Parathyroid adenoma (tissue), 2 donors: ENCODE measurements around the gene ABCC3.

ENCODE experiments used
- H2AFZ ChIP-seq: fragments of 300-600 bp; sonication (generic); one replicate; pipeline ENCODE4 v1.7.0; 2017; ENCODE audit warnings: antibody characterized with exemption, mild to moderate bottlenecking
- H3K27ac ChIP-seq: fragments of 300-600 bp; sonication (generic); one replicate; pipeline ENCODE4 v1.7.0; 2017
- H3K27me3 ChIP-seq: fragments of 300-600 bp; sonication (generic); one replicate; pipeline ENCODE4 v1.7.0; 2017; ENCODE audit warnings: low read length; ENCODE audit not compliant: control insufficient read depth, insufficient read depth
- H3K36me3 ChIP-seq: fragments of 300-600 bp; sonication (generic); one replicate; pipeline ENCODE4 v1.7.0; 2017; ENCODE audit warnings: low read length; ENCODE audit not compliant: control insufficient read depth, insufficient read depth
- H3K4me1 ChIP-seq: fragments of 300-600 bp; sonication (generic); one replicate; pipeline ENCODE4 v1.7.0; 2017; ENCODE audit warnings: control low read depth
- H3K4me2 ChIP-seq: fragments of 300-600 bp; sonication (generic); one replicate; pipeline ENCODE4 v1.7.0; 2017; ENCODE audit warnings: low read length
- H3K4me3 ChIP-seq: fragments of 300-600 bp; sonication (generic); one replicate; pipeline ENCODE4 v1.7.0; 2017; ENCODE audit warnings: low read depth, low read length
- H3K79me2 ChIP-seq: fragments of 300-600 bp; sonication (generic); one replicate; pipeline ENCODE4 v1.7.0; 2017; ENCODE audit warnings: control low read depth
- H3K9ac ChIP-seq: fragments of 300-600 bp; sonication (generic); one replicate; pipeline ENCODE4 v1.7.0; 2017; ENCODE audit warnings: mild to moderate bottlenecking
- H3K9me3 ChIP-seq: fragments of 300-600 bp; sonication (generic); one replicate; pipeline ENCODE4 v1.7.0; 2017; ENCODE audit warnings: low read length; ENCODE audit not compliant: control insufficient read depth
- CTCF ChIP-seq: fragments of 300-600 bp; sonication (generic); IDR thresholded peaks from one replicate; pipeline ENCODE4 v1.7.0; 2017; ENCODE audit warnings: antibody characterized with exemption, mild to moderate bottlenecking
- donor health status: primary hyperparathyroidism.

Gene ABCC3

GRCh38 chr17:50638966-50639713 is 4.5 kb downstream of the ABCC3 start:
- Histone ChIP-seq H3K27ac (peak overlapping the region; percentile 43), H3K4me1 (peaks cover 49% of the 10 kb centered on the region)
- TF ChIP-seq CTCF: no peak

GRCh38 chr17:50640686-50641351 is 6.1 kb downstream of the ABCC3 start:
- no peaks in the 10 kb centered on the region for H3K27me3 ChIP-seq
- peak overlapping the region; percentile 43 for H3K27ac ChIP-seq
- H3K9ac ChIP-seq: no peak overlapping the region
- H3K36me3 ChIP-seq: no peaks in the 10 kb centered on the region
- peak; percentile 18 for TF ChIP-seq CTCF
- H2AFZ ChIP-seq: peak overlapping the region; percentile 0
- H3K9me3 ChIP-seq: no peaks in the 10 kb centered on the region
- H3K4me2 ChIP-seq: no peak overlapping the region
- H3K4me3 ChIP-seq: no peak overlapping the region
- peaks cover 38% of the 10 kb centered on the region for H3K4me1 ChIP-seq
- H3K79me2 ChIP-seq: peaks cover 18% of the 10 kb centered on the region

More at GRCh38 chr17:50638966-50639713, 4.5 kb downstream of the ABCC3 start:
- H3K9ac ChIP-seq: no peak overlapping the region
- peaks cover 13% of the 10 kb centered on the region for H3K79me2 ChIP-seq
- H3K4me3 ChIP-seq: no peak overlapping the region
- no peaks in the 10 kb centered on the region for H3K27me3 ChIP-seq
- peak overlapping the region; percentile 8 for H3K4me2 ChIP-seq
- no peaks in the 10 kb centered on the region for H3K9me3 ChIP-seq
- peak overlapping the region; percentile 56 for H2AFZ ChIP-seq
- H3K36me3 ChIP-seq: no peaks in the 10 kb centered on the region

- no peak for TF ChIP-seq CTCF
- peaks cover 38% of the 10 kb centered on the region for H3K4me1 ChIP-seq
- H3K27ac ChIP-seq: peak overlapping the region; percentile 43
Observed at GRCh38 chr17:50641357-50641756, 6.7 kb downstream of the ABCC3 start.

GRCh38 chr17:50642071-50642721 is 7.5 kb downstream of the ABCC3 start:
- no peak overlapping the region for H3K27ac ChIP-seq
- H3K36me3 ChIP-seq: no peaks in the 10 kb centered on the region
- H3K4me3 ChIP-seq: no peak overlapping the region
- no peak overlapping the region for H3K9ac ChIP-seq
- H3K4me1 ChIP-seq: peaks cover 38% of the 10 kb centered on the region
- no peaks in the 10 kb centered on the region for H3K9me3 ChIP-seq
- no peak overlapping the region for H2AFZ ChIP-seq
- H3K4me2 ChIP-seq: no peak overlapping the region
- no peak for TF ChIP-seq CTCF
- peaks cover 18% of the 10 kb centered on the region for H3K79me2 ChIP-seq
- no peaks in the 10 kb centered on the region for H3K27me3 ChIP-seq

More at GRCh38 chr17:50641357-50641756, 6.7 kb downstream of the ABCC3 start:
- Histone ChIP-seq H3K79me2 (peaks cover 18% of the 10 kb centered on the region), H2AFZ (peak overlapping the region; percentile 0), H3K4me2 (no peak overlapping the region), H3K4me3 (no peak overlapping the region), H3K9ac (no peak overlapping the region), H3K36me3 (no peaks in the 10 kb centered on the region), H3K9me3 (no peaks in the 10 kb centered on the region), H3K27me3 (no peaks in the 10 kb centered on the region)
